GM12878 (cell line): ENCODE data around the gene BNIP5. TPM values are rescaled to one million over a fixed set of nuclear protein-coding genes. Genes with fewer than 3 reads are reported as not detected.

ENCODE experiments used
- BCL11A ChIP-seq: IDR thresholded peaks from 2 replicates; pipeline ENCODE4 v1.6.1; 2011; ENCODE audit warnings: low read depth, low read length
- BRCA1 ChIP-seq: IDR thresholded peaks from 2 replicates; pipeline ENCODE4 v1.6.1; 2011; ENCODE audit warnings: low read depth, low read length, improper control_type of control experiment
- CREM ChIP-seq: IDR thresholded peaks from 2 replicates; pipeline ENCODE4 v1.6.1; 2014; ENCODE audit warnings: antibody characterized with exemption, low read depth
- ESRRA ChIP-seq: IDR thresholded peaks from 2 replicates; pipeline ENCODE4 v1.6.1; 2012; ENCODE audit warnings: mild to moderate bottlenecking, low read length, improper control_type of control experiment
- GATAD2B ChIP-seq: fragments of 450-650 bp; conservative IDR thresholded peaks from 2 replicates; pipeline ENCODE4 v1.6.1; 2017; ENCODE audit warnings: low read depth, mild to moderate bottlenecking, moderate library complexity
- HCFC1 ChIP-seq: fragments of 150-350 bp; IDR thresholded peaks from 2 replicates; pipeline ENCODE4 v1.6.1; 2014; ENCODE audit warnings: low read length
- IKZF2 ChIP-seq, 2 experiments: fragments of 450-650 bp; IDR thresholded peaks; 2 replicates each; pipeline ENCODE4 v1.6.1; 2017; ENCODE audit warnings: mild to moderate bottlenecking in 2 of 2, moderate library complexity in 2 of 2
- MEF2A ChIP-seq: IDR thresholded peaks from 2 replicates; pipeline ENCODE4 v1.6.1; 2011; ENCODE audit warnings: low read depth, mild to moderate bottlenecking, low read length, moderate library complexity; ENCODE audit not compliant: insufficient read depth
- MXI1 ChIP-seq: fragments of 150-350 bp; IDR thresholded peaks from 2 replicates; pipeline ENCODE4 v1.6.1; 2011; ENCODE audit warnings: low read depth, mild to moderate bottlenecking, inconsistent platforms, low read length, improper control_type of control experiment
- RCOR1 ChIP-seq: conservative IDR thresholded peaks from 2 replicates; pipeline ENCODE4 v1.6.1; 2012; ENCODE audit warnings: low read depth, low read length, improper control_type of control experiment
- SMAD1 ChIP-seq: fragments of 450-650 bp; IDR thresholded peaks from 2 replicates; pipeline ENCODE4 v1.6.1; 2018; ENCODE audit warnings: mild to moderate bottlenecking, low read depth; ENCODE audit not compliant: partially characterized antibody
- STAT3 ChIP-seq: IDR thresholded peaks from 2 replicates; pipeline ENCODE4 v1.6.1; 2011; ENCODE audit warnings: low read depth, low read length, improper control_type of control experiment
- TAF1 ChIP-seq: IDR thresholded peaks from 2 replicates; pipeline ENCODE4 v1.6.1; 2011; ENCODE audit warnings: mild to moderate bottlenecking, low read depth, low read length, borderline replicate concordance
- TCF3 ChIP-seq: IDR thresholded peaks from 2 replicates; pipeline ENCODE4 v1.6.1; 2012; ENCODE audit warnings: low read depth, mild to moderate bottlenecking, low read length, borderline replicate concordance; ENCODE audit not compliant: insufficient read depth
- ZNF24 ChIP-seq: fragments of 450-650 bp; IDR thresholded peaks from 2 replicates; pipeline ENCODE4 v1.6.1; 2017; ENCODE audit warnings: antibody characterized with exemption, mild to moderate bottlenecking
- polyA plus RNA-seq, 11 experiments: library from polyadenylated mRNA; depleted of rRNA in 4 of 11; unstranded in 6 of 11; stranded (reverse) in 5 of 11; fragments of >200 nt; fragmentation: Nextera tagmentation in 4 of 11; fragmentation: Illumina TruSeq in 1 of 11; extraction: Ambion mirVana in 4 of 11; extraction: Trizol in 1 of 11; gene quantifications; 1 replicate in 1 of 11; 2 replicates in 10 of 11; pipeline versions ENCODE4 v1.2.1 to v1.2.3, GENCODE V29; 2011 to 2016; ENCODE audit warnings: inconsistent platforms in 2 of 11, missing spikeins in 2 of 11, low read depth in 1 of 11
- total RNA-seq, 4 experiments: library from RNA; depleted of rRNA in 3 of 4; stranded (reverse); fragments of >200 nt in 3 of 4; fragmentation: Illumina TruSeq in 1 of 4; extraction: Trizol in 1 of 4; gene quantifications; 2 replicates each; pipeline versions ENCODE4 v1.2.1 to v1.2.3, GENCODE V29; 2013 to 2021
- TF ChIP-seq, protein P1 (sequence below): IDR thresholded peaks from 2 replicates; pipeline ENCODE4 v1.6.1; 2012; ENCODE audit warnings: low read depth, low read length, improper control_type of control experiment
- TF ChIP-seq, protein P2 (sequence below): fragments of 450-650 bp; conservative IDR thresholded peaks from 2 replicates; pipeline ENCODE4 v1.6.1; 2017; ENCODE audit warnings: mild to moderate bottlenecking, moderate library complexity
- TF ChIP-seq, protein P3 (sequence below): IDR thresholded peaks from 2 replicates; pipeline ENCODE4 v1.6.1; 2012; ENCODE audit warnings: mild to moderate bottlenecking, low read depth, low read length
- TF ChIP-seq, protein P4 (sequence below): fragments of 450-650 bp; formaldehyde crosslinking; IDR thresholded peaks from 2 replicates; pipeline ENCODE4 v1.4.0; 2022; ENCODE audit warnings: mild to moderate bottlenecking, moderate library complexity

The BNIP5 gene
- total and polyA plus RNA-seq, 10 of the 15 experiments (the other 5 are each of a cell fraction or from before 2014, with no cell fraction given): 0.02 to 0.68 (median 0.05) TPM; not detected in 2

DNA sequence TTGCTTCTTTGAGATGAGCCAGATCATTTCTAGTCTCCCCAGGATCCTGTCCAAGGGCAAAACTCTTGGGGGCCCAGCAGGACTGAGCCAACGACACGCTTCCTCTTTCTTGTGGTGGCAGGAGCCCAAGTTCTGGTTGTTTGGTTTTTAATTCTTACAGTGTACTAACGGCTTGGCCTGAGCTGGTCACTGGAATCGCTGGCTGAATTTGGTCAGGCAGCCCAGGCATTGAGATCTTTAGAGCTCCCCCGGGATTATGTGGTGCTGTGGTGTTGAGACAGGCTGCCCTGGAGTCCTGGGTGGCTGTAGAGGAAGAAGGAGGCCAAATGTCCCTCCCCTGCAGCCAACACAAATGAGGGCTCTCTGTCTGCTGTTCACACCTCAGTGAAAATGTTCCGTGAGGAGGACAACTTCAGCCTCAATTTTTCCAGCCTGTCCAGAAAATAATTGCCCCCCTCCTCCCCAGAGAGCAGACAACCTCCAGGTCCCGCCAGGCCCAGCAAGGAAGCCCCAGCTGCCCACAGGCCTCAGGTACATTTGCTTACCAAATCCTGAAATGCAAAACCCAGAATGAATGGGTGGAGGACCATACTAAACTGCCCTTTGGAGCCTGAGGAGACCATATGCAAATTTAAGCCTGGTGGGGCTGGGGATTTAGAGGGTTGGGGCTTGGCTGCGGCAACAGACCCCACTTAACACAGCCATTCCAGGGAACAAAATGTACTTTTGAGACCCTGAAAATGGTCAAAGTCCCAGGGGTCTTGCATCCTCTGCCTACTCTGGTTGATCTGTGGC is 23.6 kb downstream of the BNIP5 start (continued):
- TF ChIP-seq, protein P1, sequence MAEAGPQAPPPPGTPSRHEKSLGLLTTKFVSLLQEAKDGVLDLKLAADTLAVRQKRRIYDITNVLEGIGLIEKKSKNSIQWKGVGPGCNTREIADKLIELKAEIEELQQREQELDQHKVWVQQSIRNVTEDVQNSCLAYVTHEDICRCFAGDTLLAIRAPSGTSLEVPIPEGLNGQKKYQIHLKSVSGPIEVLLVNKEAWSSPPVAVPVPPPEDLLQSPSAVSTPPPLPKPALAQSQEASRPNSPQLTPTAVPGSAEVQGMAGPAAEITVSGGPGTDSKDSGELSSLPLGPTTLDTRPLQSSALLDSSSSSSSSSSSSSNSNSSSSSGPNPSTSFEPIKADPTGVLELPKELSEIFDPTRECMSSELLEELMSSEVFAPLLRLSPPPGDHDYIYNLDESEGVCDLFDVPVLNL: no peak
- TF ChIP-seq TAF1 (no peak), HCFC1 (no peak), BRCA1 (no peak), CREM (no peak), ZNF24 (no peak), MEF2A (no peak), GATAD2B (peak; percentile 20; the same call in 1 of the 2 replicates), MXI1 (no peak), ESRRA (no peak), IKZF2 (IDR thresholded peaks at IDR 0.05) (peak; percentile 48 to 53; a peak in 2 of 4 replicates), SMAD1 (no peak), RCOR1 (no peak), TCF3 (no peak), BCL11A (no peak), STAT3 (no peak)
- TF ChIP-seq, protein P2, sequence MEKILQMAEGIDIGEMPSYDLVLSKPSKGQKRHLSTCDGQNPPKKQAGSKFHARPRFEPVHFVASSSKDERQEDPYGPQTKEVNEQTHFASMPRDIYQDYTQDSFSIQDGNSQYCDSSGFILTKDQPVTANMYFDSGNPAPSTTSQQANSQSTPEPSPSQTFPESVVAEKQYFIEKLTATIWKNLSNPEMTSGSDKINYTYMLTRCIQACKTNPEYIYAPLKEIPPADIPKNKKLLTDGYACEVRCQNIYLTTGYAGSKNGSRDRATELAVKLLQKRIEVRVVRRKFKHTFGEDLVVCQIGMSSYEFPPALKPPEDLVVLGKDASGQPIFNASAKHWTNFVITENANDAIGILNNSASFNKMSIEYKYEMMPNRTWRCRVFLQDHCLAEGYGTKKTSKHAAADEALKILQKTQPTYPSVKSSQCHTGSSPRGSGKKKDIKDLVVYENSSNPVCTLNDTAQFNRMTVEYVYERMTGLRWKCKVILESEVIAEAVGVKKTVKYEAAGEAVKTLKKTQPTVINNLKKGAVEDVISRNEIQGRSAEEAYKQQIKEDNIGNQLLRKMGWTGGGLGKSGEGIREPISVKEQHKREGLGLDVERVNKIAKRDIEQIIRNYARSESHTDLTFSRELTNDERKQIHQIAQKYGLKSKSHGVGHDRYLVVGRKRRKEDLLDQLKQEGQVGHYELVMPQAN: no peak
- TF ChIP-seq, protein P3, sequence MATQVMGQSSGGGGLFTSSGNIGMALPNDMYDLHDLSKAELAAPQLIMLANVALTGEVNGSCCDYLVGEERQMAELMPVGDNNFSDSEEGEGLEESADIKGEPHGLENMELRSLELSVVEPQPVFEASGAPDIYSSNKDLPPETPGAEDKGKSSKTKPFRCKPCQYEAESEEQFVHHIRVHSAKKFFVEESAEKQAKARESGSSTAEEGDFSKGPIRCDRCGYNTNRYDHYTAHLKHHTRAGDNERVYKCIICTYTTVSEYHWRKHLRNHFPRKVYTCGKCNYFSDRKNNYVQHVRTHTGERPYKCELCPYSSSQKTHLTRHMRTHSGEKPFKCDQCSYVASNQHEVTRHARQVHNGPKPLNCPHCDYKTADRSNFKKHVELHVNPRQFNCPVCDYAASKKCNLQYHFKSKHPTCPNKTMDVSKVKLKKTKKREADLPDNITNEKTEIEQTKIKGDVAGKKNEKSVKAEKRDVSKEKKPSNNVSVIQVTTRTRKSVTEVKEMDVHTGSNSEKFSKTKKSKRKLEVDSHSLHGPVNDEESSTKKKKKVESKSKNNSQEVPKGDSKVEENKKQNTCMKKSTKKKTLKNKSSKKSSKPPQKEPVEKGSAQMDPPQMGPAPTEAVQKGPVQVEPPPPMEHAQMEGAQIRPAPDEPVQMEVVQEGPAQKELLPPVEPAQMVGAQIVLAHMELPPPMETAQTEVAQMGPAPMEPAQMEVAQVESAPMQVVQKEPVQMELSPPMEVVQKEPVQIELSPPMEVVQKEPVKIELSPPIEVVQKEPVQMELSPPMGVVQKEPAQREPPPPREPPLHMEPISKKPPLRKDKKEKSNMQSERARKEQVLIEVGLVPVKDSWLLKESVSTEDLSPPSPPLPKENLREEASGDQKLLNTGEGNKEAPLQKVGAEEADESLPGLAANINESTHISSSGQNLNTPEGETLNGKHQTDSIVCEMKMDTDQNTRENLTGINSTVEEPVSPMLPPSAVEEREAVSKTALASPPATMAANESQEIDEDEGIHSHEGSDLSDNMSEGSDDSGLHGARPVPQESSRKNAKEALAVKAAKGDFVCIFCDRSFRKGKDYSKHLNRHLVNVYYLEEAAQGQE: no peak
- TF ChIP-seq, protein P4, sequence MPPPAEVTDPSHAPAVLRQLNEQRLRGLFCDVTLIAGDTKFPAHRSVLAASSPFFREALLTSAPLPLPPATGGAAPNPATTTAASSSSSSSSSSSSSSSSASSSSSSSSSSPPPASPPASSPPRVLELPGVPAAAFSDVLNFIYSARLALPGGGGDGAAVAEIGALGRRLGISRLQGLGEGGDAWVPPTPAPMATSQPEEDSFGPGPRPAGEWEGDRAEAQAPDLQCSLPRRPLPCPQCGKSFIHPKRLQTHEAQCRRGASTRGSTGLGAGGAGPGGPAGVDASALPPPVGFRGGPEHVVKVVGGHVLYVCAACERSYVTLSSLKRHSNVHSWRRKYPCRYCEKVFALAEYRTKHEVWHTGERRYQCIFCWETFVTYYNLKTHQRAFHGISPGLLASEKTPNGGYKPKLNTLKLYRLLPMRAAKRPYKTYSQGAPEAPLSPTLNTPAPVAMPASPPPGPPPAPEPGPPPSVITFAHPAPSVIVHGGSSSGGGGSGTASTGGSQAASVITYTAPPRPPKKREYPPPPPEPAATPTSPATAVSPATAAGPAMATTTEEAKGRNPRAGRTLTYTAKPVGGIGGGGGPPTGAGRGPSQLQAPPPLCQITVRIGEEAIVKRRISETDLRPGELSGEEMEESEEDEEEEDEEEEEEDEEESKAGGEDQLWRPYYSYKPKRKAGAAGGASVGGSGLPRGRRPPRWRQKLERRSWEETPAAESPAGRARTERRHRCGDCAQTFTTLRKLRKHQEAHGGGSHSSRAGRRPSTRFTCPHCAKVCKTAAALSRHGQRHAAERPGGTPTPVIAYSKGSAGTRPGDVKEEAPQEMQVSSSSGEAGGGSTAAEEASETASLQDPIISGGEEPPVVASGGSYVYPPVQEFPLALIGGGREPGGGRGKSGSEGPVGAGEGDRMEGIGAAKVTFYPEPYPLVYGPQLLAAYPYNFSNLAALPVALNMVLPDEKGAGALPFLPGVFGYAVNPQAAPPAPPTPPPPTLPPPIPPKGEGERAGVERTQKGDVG (CRISPR knock-in tag): no peak
- TF ChIP-seq, all 136 proteins: peak for 15
